Embryonic facial prominence (tissue), 1 donor: ENCODE results near the gene SLC14A1.

ENCODE experiments used
- DNase-seq: peaks from one replicate; pipeline ENCODE4 v3.0.0-alpha.2; 2016; ENCODE audit errors: extremely low spot score

Gene SLC14A1

DNA sequence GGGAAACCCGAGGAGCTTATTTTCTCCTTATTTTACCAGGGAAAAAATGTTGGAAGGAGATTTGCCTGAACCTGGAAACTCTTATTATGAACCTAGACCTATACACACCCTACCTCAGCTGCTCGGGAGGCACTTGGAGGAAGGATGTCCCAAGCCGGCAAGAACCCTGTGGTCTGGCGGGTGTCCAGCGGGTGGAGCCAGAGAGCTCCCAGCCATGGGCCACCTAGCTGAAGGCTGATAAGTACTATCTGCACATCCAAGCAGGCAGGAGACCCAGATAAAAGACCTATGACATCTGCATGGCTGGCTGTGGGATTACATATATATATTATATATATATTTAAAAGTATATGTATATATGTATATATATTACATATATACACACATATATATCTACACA lies 1.1 kb upstream of the SLC14A1 start:
- no peak for DNase-seq

DNA sequence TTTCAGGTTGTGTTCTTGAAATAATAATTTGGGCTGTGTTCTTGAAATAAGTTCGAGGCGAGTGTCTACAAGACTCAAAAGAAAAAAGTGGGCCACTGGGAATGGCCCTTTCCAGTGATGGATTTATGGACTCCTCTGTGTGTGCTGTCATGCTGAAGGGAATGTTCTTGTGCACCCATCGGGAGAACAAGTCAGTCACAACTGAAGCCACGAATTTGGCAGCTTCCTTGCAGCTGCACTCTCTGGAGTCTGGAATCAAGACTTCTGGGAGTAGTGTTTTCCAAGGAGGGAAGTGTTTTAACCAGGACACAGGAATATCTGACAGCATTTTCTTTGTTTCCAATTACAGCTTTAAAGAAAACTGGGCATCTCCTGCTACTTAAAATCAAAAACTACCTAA lies 620 bp downstream of the SLC14A1 start:
- DNase-seq = no peak

DNA sequence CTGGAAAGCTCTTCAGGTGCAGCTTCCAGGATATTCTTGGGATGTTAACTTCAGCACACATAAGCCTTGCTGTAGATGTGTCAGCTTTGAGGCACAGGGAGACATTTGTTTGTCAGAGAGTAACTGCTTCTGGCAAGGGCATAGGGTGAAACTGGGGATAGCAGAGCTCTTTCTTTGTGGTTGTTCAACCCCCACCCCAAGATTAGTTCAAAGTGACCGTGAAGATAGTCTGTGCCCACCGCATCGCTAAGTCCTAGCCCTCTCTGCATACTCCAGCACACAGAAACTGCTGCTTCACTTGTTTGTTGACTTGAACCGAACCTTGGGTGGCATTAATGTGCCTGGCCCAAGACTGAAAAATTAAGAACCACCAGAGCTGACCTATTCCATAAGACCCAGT lies 1.4 kb downstream of the SLC14A1 start:
- DNase-seq = no peak

DNA sequence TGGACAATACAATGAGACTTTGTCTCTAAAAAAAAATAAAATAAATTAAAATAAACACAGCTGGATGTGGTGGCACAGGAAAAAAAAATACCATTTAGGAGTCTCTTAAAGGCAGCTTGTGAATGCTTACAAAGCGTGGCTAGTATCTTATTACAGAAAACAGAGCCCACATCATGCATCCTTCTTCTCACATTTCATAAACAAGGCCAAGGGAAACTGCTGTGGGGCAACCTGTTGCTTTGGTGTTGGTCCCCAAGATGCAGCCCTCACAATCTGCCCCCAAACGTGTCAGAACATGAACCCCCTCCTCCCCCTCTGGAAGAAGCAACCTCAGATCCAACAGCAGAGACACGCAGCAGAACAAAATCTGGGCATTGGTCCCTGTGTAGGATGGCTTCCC lies 2.6 kb downstream of the SLC14A1 start:
- DNase-seq = no peak

DNA sequence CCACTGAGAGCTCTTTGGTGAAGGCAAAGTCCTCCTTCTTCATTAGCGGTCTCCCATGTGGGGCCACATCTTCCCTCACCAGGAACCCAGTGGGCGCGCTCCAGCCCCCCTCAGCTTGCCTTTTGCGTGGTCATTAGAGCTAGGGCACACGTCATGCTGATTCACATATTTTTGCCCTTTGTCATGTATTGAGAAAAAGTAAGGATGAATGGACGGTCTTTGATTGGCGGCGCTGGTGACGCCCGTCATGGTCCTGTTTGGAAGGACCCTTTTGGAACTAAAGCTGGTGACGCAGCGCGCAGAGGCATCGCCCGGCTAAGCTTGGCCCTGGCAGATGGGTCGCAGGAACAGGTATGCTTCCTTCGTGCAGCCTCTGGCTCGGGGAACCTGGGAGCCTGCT lies 3.1 kb downstream of the SLC14A1 start:
- no peak for DNase-seq

DNA sequence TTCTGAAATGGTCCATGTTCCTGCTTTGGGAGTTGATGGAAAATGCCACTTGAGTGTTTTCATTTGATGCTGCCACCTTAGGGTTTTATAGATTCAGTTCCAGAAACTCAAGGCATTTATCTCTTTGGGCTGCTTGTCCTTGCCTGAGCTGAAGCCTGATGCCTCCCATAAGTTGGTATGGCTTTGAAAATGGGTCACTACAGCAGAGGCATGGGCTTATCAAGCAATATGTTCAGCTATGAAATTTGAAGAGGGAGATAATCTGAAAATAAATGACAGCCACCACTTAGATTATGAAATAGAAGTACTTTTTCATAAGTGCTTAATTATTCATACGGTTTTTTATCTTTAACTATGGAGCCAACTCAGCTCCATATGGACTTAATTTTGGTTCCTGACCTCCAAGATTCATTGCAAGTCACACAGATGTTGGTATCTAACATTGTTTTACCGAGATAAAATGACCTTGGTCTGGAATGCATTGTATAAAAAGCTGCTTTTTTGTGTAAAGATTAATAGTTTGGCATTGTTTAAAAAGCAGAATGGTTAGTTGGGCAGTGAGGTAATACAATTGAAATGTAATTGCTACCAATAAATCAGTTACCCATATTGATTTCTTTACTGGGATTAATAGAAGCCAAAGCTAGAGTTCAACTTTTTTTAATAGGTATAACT lies 4.5 kb downstream of the SLC14A1 start:
- no peak for DNase-seq

DNA sequence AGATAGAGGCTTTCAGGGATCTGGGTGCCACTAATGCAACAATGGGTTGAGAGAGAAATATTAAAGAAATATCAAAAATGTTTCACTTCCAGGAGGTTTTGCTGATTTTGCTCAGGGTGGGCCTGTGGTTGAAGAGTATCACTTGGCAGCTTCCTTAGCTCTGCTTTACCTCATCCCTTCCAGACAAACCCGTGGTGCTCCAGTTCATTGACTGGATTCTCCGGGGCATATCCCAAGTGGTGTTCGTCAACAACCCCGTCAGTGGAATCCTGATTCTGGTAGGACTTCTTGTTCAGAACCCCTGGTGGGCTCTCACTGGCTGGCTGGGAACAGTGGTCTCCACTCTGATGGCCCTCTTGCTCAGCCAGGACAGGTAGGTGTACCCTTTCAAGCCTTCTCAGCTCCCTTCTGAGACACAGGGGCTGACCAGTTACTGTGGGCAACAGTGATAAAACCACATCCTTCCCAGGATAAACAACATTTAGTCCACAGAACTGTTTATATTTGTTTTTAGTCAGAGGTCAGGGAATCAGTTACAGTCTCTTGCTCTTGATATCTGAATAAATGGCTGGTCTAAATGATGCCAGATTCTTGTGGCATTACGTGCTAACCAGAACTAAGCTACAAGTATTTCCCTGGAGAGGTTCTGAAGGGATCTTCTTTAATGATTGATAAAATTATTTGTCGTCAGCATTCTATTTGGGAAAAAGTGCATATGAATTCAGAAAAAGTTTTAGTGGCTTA lies 7.0 kb downstream of the SLC14A1 start:
- DNase-seq = no peak

DNA sequence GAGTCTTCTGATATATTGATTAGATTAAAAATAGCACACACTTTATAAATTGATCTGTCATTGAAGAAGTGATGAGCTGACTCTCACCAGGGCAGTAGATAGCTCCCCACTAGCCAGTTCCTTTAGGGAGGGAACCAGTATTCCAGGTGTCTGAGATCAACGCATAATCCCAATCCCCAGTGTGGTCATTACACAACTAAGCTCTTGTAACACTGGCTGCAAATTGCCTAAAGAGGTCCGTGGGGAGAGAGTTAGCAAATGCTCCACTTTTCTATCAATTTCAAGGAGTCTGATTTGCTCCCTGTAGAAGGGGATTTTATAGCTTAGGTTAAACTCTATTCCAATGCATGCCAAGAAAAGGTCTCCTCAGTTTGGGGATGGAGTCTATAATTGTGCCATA lies 7.7 kb downstream of the SLC14A1 start:
- no peak for DNase-seq

DNA sequence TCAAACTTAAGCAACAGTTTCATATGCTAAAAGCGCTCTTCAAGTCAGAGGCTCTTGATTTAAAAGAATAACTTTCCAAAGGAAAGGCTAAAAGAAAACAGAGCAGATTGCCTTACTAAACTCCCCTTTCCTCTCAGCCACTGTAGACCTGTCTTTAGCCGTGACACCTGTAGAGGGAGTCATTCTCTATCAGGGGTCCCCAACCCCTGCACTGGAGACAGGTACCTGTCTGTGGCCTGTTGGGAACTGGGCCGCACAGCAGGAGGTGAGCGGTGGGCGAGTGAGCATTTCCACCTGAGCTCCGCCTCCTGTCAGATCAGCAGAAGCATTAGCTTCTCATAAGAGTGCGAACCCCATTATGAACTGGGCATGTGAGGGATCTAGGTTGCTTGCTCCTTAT lies 9.6 kb downstream of the SLC14A1 start:
- DNase-seq = no peak

DNA sequence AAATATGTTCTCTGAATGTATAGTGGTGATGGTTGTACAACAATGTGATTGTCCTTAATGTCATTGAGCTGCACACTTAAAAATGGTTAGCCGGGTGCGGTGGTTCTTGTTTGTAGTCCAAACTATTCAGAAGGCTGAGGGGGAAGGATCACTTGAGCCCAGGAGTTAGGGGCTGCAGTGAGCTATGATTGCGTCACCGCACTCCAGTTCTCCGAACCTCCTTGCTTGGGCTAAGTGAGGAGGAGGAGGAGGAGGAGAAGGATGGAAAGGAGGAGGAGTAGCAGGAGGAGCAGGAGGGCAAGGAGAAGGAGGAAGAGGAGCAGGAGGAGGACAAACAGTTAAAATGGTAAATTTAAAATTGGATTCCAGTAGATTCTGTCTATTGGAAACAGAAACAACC lies 10.5 kb downstream of the SLC14A1 start:
- DNase-seq = no peak

DNA sequence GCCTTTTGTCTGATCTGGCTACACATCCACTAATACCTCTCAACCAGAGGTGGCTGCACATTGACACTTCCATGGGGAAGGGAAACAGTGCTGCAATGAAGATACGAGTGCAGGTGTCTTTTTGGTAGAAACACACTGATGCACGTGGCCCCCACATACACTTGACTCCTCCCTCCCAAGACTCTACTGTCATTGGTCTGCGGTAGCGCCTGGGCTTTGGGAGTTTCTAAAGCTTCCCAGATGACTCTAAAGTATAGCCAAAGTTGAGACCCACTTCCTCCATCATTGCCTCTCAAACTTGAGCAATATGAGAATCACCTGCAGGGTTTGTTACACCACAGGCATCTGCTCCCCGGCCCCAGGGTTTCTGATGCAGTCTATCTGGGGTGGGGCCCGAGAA lies 11.0 kb downstream of the SLC14A1 start:
- no peak for DNase-seq

DNA sequence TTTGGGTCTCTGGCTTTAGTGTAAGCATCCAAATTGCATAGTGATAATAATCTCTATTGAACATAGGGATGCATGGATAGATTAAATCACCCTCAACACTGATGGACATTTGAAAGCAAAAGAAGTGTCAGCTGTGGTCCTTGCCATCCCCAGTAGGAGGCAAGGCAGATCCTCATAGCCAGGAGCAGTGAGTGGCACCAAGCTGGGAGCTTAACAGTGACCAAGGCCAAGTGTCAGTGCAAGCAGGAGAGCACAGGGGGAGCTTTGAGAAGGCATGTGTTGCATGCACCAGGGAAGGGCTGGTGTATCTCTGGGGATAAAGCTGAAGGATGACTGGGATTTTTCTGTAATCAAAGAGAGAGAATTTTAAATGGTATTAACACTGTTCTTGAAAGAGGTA lies 14.7 kb downstream of the SLC14A1 start:
- no peak for DNase-seq

DNA sequence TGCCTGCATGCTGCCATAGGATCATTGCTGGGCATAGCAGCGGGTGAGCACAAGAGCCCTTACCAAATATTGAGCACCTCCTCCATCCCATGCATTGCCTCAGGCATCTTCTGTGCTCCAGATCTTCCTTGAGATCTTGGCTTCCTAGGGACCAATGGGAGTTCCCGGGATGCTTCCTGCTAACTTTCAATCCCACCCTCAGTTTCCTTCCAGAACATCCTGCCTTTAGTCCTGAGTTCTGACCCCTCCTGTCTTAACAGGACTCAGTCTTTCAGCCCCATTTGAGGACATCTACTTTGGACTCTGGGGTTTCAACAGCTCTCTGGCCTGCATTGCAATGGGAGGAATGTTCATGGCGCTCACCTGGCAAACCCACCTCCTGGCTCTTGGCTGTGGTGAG lies 15.3 kb downstream of the SLC14A1 start:
- no peak for DNase-seq

DNA sequence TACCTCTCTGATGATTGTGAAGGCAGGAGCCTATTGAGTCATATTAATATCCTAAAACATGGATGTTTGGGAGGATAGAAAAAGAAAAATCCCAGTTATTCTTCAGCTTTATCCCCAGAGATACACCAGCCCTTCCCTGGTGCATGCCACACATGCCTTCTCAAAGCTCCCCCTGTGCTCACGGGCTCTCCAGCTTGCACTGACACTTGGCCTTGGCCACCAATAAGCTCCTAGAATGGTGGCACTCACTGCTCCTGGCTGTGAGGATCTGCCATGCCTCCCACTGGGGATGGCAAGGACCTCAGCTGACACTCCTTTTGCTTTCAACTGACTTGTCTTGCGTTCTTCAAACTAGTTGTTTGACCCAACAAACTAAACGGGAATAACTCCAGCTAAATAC lies 15.9 kb downstream of the SLC14A1 start:
- DNase-seq = no peak

DNA sequence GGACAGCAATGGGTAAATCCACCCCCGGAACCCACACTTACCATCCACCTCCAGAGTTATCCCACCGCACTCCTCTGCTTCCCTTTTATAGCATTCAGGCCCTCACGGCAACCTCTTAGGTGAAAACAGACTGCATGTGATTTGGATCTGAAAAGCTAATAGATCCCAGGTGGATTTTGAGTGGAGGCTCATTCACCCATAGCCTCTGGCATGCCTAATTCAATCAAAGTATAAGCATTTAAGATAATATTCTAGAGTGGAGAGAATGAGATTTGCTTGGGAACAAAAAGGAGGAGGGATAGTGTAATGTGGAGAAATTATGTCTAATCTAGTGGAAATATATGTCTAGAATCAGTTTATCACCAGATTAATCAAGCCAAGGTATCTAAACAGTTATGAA lies 17.1 kb downstream of the SLC14A1 start:
- DNase-seq = no peak

DNA sequence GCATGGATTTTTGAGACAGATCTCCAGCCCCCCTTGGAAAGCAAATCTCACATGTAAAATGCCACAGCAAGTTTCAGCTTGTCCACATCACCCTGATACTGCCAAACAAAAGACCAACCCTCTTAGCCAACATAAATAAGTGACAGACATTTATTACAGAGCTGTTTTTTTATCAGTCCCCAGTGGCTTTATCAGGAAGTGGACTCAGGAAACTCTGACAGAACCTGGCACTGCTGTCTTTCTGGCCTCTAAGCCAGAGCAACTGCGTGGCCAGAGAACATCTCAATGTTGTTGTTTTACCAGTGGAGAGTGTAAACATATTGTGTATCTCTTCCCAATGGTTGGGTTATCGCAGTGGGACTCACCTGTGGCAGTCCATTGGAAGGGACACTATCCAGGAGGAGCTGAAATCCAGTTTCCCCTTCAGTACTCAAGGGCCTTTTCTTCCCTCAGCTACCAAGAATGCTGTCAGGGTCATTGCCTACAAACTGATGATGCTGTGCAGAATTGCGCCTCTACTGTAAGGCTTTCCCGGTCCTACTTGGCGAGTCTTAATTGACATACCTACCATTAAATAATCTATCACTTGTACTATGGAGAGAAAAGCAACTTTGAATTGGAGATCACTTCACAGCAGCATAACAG lies 22.0 kb downstream of the SLC14A1 start:
- DNase-seq = no peak

DNA sequence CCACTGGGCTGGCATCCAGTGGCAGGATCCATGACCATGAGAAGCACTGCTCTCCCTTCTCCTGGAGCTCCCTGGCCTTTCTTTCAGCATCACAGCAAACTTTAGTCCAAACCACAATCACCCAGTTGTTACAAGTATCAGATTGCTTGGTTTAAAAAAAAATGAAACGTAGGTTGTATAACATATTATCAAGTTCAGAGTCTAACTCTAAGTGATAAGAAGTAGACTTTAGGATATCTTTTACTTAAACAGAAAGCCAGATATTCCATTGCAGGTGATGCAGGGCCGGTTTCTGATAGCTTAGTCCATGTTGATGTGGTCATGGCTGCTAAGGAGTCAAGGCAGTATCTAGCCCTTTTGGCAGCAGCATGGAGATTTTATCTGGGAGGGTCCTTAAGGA lies 24.5 kb downstream of the SLC14A1 start:
- no peak for DNase-seq

DNA sequence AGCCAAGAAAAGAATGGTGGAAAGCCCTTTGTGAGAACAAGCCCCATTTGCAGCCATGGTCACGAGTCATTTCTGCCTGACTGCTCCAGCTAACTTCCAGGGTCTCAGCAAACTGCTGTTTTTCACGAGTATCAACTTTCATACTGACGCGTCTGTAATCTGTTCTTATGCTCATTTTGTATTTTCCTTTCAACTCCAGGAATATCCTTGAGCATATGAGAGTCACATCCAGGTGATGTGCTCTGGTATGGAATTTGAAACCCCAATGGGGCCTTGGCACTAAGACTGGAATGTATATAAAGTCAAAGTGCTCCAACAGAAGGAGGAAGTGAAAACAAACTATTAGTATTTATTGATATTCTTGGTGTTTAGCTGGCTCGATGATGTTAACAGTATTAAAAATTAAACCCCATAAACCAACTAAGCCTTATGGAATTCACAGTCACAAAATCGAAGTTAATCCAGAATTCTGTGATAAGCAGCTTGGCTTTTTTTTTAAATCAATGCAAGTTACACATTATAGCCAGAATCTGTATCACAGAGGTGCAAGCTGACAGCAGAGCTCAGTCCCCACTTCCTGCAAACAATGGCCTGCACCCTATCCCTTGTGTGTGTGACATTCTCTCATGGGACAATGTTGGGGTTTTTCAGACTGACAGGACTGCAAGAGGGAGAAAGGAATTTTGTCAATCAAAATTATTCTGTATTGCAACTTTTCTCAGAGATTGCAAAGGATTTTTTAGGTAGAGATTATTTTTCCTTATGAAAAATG lies 26.1 kb downstream of the SLC14A1 start:
- DNase-seq = no peak

DNA sequence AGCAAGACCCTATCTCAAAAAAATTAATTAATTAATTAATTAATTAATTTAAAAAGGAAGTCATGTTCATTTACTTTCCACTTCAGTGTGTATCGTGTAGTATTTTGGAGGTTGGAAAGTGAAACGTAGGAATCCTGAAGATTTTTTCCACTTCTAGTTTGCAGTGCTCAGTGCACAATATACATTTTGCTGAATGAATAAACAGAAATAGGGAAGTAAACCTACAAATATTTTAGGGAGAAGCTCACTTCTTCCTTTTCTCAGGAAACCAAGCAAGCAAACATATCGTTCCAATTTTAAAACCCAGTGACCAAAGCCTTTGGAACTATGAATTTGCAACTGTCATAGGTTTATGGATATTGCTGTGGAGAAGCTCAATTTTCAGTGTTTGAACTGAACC lies 27.8 kb downstream of the SLC14A1 start:
- DNase-seq = no peak

DNA sequence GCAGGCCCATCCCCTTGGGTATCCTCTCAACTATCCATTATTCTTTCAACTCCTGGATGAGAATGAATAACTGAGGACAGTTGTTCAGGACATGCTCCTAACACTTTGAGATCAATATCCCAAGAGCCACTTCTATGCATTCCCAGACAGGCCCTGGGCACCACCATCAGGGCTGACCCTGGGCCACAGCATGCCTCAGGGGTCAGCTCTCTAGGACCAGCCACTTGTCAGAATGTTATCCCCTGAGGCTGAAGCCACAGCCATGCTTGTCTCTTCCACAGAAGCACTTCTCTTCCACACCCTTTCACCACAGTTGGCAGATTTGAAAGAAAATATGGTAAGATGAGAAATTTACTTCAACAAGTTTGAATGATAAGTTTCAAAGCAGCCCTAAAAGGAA lies 28.7 kb downstream of the SLC14A1 start:
- DNase-seq = no peak

DNA sequence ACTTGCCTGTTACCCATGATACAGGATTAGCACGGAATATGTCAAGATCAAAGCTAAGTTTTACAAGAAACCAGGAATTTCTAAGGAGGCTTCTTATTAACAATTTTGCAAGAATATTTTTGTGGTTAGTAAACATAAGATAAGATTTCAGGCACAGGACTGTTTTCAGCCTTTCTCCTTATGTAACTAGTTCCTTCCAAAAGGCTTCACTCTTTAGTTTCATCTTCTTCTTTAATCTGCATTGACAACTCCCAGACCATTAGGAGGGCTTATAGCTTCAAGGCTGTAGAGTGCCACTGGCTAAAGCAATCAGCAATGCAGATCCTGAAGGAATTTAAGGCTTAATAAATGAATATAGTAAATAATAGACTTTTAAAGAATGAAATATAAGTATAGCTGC lies 29.3 kb downstream of the SLC14A1 start:
- DNase-seq = no peak

DNA sequence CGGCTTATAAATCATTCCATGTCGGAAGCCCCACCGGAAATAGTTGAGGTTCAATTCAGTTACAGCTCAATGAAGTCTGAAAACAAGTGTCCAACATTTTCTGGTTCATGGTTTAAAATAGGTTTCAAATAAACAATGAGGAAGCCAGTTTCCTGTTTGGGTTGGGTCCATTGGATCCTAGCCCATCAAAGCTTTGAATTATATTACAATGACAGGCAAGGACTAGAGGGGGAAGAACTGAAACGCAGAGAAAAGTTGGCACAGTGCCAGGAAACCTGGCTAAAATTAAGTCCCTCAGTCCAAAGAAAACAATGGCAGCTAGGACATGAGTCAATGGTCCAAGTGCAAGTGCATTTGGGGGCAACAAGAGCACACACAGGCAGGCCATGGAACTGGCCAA lies 32.0 kb downstream of the SLC14A1 start:
- no peak for DNase-seq

DNA sequence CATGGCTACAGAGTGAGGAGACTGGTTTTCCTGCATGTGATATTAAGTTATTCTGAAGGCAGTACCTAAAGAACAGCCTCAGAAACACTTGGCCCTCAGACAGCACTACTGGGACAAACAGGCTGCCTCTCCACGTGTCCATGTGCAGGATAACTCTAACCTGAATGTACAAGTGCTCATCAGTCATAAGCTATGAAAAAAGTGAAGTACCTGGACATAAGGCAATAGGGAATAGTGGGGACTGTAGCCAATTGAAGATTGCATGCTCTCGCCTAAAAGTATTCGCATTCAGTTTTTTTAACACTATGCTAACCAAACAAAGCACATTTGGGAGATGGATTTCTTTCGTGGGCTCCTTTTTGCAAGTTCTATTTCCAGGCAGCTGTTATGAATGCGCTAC lies 33.0 kb downstream of the SLC14A1 start:
- DNase-seq = no peak
